Subcutaneous adipose tissue (tissue), 4 donors: ENCODE measurements around the gene RAP1GAP. TPM values are rescaled to one million over a fixed set of nuclear protein-coding genes. Genes with fewer than 3 reads are reported as not detected.

Experiments used
- CTCF ChIP-seq: fragments of 450-650 bp; IDR thresholded peaks from one replicate; pipeline ENCODE4 v1.5.1; 2016; ENCODE audit warnings: low read depth, mild to moderate bottlenecking, control low read depth, antibody characterized with exemption, moderate library complexity
- total RNA-seq, 4 donors: library from RNA; depleted of rRNA; stranded (reverse); fragments of >200 nt; gene quantifications; one replicate each; pipeline ENCODE4 v1.1.0, GENCODE V29; 2016

Gene RAP1GAP
- total RNA-seq, 4 donors from 2014 or later = 0.17 to 0.22 TPM; not detected in 2

DNA sequence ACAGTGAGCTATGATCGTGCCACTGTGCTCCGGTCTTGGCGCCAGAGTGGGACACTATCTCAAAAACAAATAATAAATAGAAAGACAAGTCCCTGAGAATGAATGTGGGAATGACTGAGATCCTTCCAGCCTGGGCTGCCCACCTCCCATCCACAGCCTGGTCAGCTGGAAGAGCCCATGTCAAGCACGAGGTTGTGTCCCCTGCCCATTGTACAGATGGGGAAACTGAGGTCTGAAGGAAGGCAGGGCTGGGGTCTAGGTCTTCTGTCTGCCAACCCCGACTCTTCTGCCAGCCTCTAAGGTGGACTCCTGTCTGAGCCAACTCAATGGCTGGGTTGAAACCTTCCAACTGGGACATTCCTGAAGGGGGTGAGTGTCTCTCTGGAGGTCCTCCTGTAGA, 79.5 kb downstream of the RAP1GAP start:
- no peak for TF ChIP-seq CTCF

DNA sequence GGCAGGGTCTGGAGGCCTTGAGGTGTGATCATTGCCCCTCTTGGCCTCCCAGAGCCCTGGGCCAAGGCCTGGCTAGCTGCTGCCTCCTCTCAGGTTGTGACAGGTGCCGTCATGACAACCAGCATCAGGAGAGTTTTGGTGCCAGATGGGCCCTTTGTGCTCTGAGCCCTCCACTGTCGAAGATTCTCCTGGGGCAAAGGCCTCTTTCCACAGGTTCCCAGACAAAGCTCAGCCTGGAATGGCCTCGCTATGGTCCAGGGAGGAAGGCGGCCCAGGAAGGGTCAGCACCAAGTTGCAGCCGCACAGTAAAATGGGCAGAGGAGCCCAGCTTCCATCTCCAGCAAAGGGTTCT, 81.6 kb downstream of the RAP1GAP start:
- no peak for TF ChIP-seq CTCF

- TF ChIP-seq CTCF = no peak
Observed at GRCh38 chr1:21586846-21587601, 82.1 kb downstream of the RAP1GAP start.

GRCh38 chr1:21586222-21586621, 82.9 kb downstream of the RAP1GAP start:
- no peak for TF ChIP-seq CTCF

DNA sequence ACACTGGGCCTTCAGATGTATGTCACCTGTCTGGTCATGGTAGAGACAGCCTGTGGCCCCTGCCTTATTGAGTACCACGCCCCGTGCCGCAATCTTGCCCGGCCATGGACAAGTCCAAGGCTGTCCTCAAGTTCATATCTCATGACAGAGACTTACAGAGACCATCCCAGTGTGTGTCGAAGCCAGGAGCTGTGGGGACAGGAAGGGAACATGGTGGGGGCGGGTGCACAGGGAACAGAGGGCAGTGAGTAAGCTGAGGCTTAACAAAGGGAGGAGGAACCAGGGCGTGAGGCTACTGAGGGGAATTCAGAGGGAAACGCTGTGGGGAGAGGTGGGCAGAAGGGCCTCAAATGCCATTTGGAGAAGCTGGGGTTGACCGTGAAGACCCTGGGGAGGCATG, 84.1 kb downstream of the RAP1GAP start:
- no peak for TF ChIP-seq CTCF

- TF ChIP-seq CTCF = no peak
Observed at GRCh38 chr1:21584096-21584495, 85.1 kb downstream of the RAP1GAP start.

DNA sequence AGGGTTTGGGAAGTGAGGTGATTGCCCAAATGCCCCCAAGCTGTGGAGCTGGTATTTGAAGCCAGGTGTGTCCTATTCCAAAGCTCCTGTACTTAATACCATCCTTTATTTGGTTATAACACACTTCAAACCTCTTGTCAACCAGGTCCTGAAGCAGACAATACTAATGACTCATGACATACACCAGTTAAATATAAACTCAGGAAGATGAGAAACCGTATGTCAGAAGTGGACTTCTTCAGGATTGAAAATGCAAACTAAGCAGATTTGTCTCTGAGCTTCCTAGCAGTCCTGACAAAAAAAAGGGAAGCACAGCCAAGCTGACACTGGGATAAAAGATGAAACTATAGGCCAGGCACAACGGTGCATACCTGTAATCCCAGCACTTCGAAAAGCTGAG, 89.4 kb downstream of the RAP1GAP start:
- no peak for TF ChIP-seq CTCF
